ENCODE data around the gene DNAL4. TPM values are rescaled to one million over a fixed set of nuclear protein-coding genes. Genes with fewer than 3 reads are reported as not detected.
A peak's percentile ranks its signal among the peaks of the same experiment; 100 is the strongest.

The DNAL4 gene
- total and polyA plus RNA-seq, 2 donors (not counting 1 experiment from before 2014, with no cell fraction given), result 9.9 to 10.3 TPM

- H3K4me3 Mint-ChIP-seq, result no peak overlapping the region
- H3K9ac ChIP-seq (ENCODE audit: low read length), result no peak overlapping the region
- H3K9me3 ChIP-seq (ENCODE audit: control extremely low read depth in 1 of 3, control insufficient read depth in 2 of 3, insufficient read depth in 1 of 3, low read length in 2 of 3), result no peaks in the 10 kb centered on the region
- H3K4me1 ChIP-seq (ENCODE audit: control insufficient read depth in 2 of 2, insufficient read depth in 2 of 2, low read length in 2 of 2), result peaks cover 0 to 6% of the 10 kb centered on the region in 2 donors
- no peak overlapping the region for H3K27ac ChIP-seq (ENCODE audit: low read length in 2 of 2)
- peaks cover 86% of the 10 kb centered on the region for H4K20me1 ChIP-seq (ENCODE audit: control insufficient read depth, insufficient read depth, low read length, poor library complexity, severe bottlenecking)
- no peaks in the 10 kb centered on the region for H3K27me3 ChIP-seq (replicated peaks in 1 of 4; ENCODE audit: control extremely low read depth in 1 of 4, control insufficient read depth in 3 of 4, insufficient read depth in 4 of 4, low read length in 3 of 4)
- DNase-seq, result no peak
- ChIA-PET CTCF (interaction anchor here (1.2 to 8.3 kb wide), 2 partner anchors 24 to 38 kb away, joined by 3 to 81 read pairs; no protein-coding TSS in a partner anchor), POLR2A (interaction anchor here (0.7 kb wide), 1 partner anchor 64 kb away, joined by 3 read pairs; no protein-coding TSS in a partner anchor)
- WGBS (ENCODE audit: insufficient coverage), result over 99% methylated on average over 17 of the region's 18 CpGs
- peaks cover 13% of the 10 kb centered on the region for H3K4me1 Mint-ChIP-seq
- intact Hi-C loops (cut with micrococcal nuclease), result no loop called here
- peaks cover 7 to 90% of the 10 kb centered on the region in 2 experiments for H3K36me3 ChIP-seq (replicated peaks in 1 of 2; ENCODE audit: control extremely low read depth in 1 of 2, control insufficient read depth in 1 of 2, extremely low read depth in 1 of 2, insufficient read depth in 2 of 2, low read length in 1 of 2)
- H3K9me3 Mint-ChIP-seq (ENCODE audit: insufficient read depth), result no peaks in the 10 kb centered on the region
- TF ChIP-seq CTCF (IDR thresholded peaks at IDR 0.05) (no peak), EZH2 (IDR thresholded peaks at IDR 0.05; ENCODE audit: borderline replicate concordance, insufficient read depth, low read depth, low read length, poor library complexity, severe bottlenecking) (no peak)
- ATAC-seq (ENCODE audit: low read depth), result no peak
- no peak overlapping the region for H3K4me2 ChIP-seq (replicated peaks; ENCODE audit: low read depth, low read length, poor library complexity, severe bottlenecking)
- H3K79me2 ChIP-seq (ENCODE audit: control insufficient read depth, insufficient read depth, low read length), result peaks cover 32% of the 10 kb centered on the region
- H3K27ac Mint-ChIP-seq, result peak overlapping the region; percentile 56
- H2AFZ ChIP-seq (ENCODE audit: insufficient read depth, low read depth, low read length, poor library complexity, severe bottlenecking), result no peak overlapping the region
- no peaks in the 10 kb centered on the region for H3K27me3 Mint-ChIP-seq
- no peak overlapping the region for H3K4me3 ChIP-seq (ENCODE audit: control extremely low read depth in 1 of 5, extremely low read depth in 1 of 5, insufficient read depth in 1 of 5, low read depth in 2 of 5, low read length in 4 of 5)
These were observed 64.8 kb downstream of the DNAL4 start for GRCh38 chr22:38728871-38729796.

Small RNAs within 50 kb of the gene (small RNA-seq; reads per million reads assigned to genes)
- not detected for gene AL021707.8 (ENCODE audit: insufficient read length, low read depth, low replicate concordance)

Other genes starting within 250 kb of the DNAL4 start
- gene DMC1, start 224.0 kb downstream of the DNAL4 start, total RNA-seq, result 0.22 and 0.64 TPM in 2 replicates
- gene DMC1, start 224.0 kb downstream of the DNAL4 start, polyA plus RNA-seq, result not detected in 2 replicates
- gene FAM227A, start 137.8 kb downstream of the DNAL4 start, total RNA-seq, result 0.57 and 1.1 TPM in 2 replicates
- gene FAM227A, start 137.8 kb downstream of the DNAL4 start, polyA plus RNA-seq, result 0.04 and 0.07 TPM in 2 replicates
- gene CBY1, start 137.5 kb downstream of the DNAL4 start, total RNA-seq, result 20.7 and 21.7 TPM in 2 replicates
- 6.0 and 7.5 TPM in 2 replicates for gene CBY1, start 137.5 kb downstream of the DNAL4 start, polyA plus RNA-seq
- 47.6 and 48.2 TPM in 2 replicates for gene TOMM22, start 112.2 kb downstream of the DNAL4 start, total RNA-seq
- 21.5 and 26.6 TPM in 2 replicates for gene TOMM22, start 112.2 kb downstream of the DNAL4 start, polyA plus RNA-seq
- 88.2 and 94.8 TPM in 2 replicates for gene JOSD1, start 93.2 kb downstream of the DNAL4 start, total RNA-seq
- gene JOSD1, start 93.2 kb downstream of the DNAL4 start, polyA plus RNA-seq, result 78.7 and 144 TPM in 2 replicates
- 174 and 175 TPM in 2 replicates for gene GTPBP1, start 88.2 kb downstream of the DNAL4 start, total RNA-seq
- 77.8 and 105 TPM in 2 replicates for gene GTPBP1, start 88.2 kb downstream of the DNAL4 start, polyA plus RNA-seq
- gene SUN2, start 38.1 kb downstream of the DNAL4 start, total RNA-seq, result 305 and 322 TPM in 2 replicates
- 224 and 229 TPM in 2 replicates for gene SUN2, start 38.1 kb downstream of the DNAL4 start, polyA plus RNA-seq
- gene NPTXR, start 49.9 kb upstream of the DNAL4 start, total RNA-seq, result 0.68 and 0.71 TPM in 2 replicates
- 0.16 and 0.17 TPM in 2 replicates for gene NPTXR, start 49.9 kb upstream of the DNAL4 start, polyA plus RNA-seq
- 55.1 and 57.6 TPM in 2 replicates for gene CBX6, start 78.1 kb upstream of the DNAL4 start, total RNA-seq
- 14.9 and 15.2 TPM in 2 replicates for gene CBX6, start 78.1 kb upstream of the DNAL4 start, polyA plus RNA-seq
- gene APOBEC3A, start 163.5 kb upstream of the DNAL4 start, total RNA-seq, result not detected in 2 replicates
- 1.1 and 2.8 TPM in 2 replicates for gene APOBEC3A, start 163.5 kb upstream of the DNAL4 start, polyA plus RNA-seq
- gene APOBEC3B, start 188.2 kb upstream of the DNAL4 start, total RNA-seq, result 7.9 and 9.8 TPM in 2 replicates
- 1.5 and 2.4 TPM in 2 replicates for gene APOBEC3B, start 188.2 kb upstream of the DNAL4 start, polyA plus RNA-seq
- 99.1 and 107 TPM in 2 replicates for gene APOBEC3C, start 220.1 kb upstream of the DNAL4 start, total RNA-seq
- 29.2 and 45.5 TPM in 2 replicates for gene APOBEC3C, start 220.1 kb upstream of the DNAL4 start, polyA plus RNA-seq
- gene APOBEC3D, start 227.0 kb upstream of the DNAL4 start, total RNA-seq, result 39.3 and 41.3 TPM in 2 replicates
- gene APOBEC3D, start 227.0 kb upstream of the DNAL4 start, polyA plus RNA-seq, result 52.2 and 54.5 TPM in 2 replicates
- gene APOBEC3F, start 246.7 kb upstream of the DNAL4 start, total RNA-seq, result 76.8 and 86.4 TPM in 2 replicates
- gene APOBEC3F, start 246.7 kb upstream of the DNAL4 start, polyA plus RNA-seq, result 22.0 and 23.3 TPM in 2 replicates

Data from B cell (primary cell).